GM19463 (cell line): ENCODE results near the gene SLC9A9.

ENCODE experiments used
- ATAC-seq: cut with Tn5 transposase; IDR thresholded peaks from one replicate; pipeline ENCODE4 v1.9.1; 2021; ENCODE audit warnings: mild to moderate bottlenecking, moderate library complexity; ENCODE audit not compliant: unreplicated experiment

SLC9A9 gene

GRCh38 chr3:143269741-143270140, 578.5 kb downstream of the SLC9A9 start:
- no peak for ATAC-seq

GRCh38 chr3:143267989-143268388, 580.3 kb downstream of the SLC9A9 start:
- ATAC-seq, result no peak

- ATAC-seq, result peak; percentile 88
Measured at GRCh38 chr3:143266927-143267326, 581.3 kb downstream of the SLC9A9 start.

- ATAC-seq, result no peak
Measured at GRCh38 chr3:143266511-143266910, 581.8 kb downstream of the SLC9A9 start.

GRCh38 chr3:143265501-143266070, 582.7 kb downstream of the SLC9A9 start:
- ATAC-seq, result no peak

GRCh38 chr3:143263852-143264513, 584.3 kb downstream of the SLC9A9 start:
- peak; percentile 39 for ATAC-seq

GRCh38 chr3:143261848-143262247, 586.4 kb downstream of the SLC9A9 start:
- no peak for ATAC-seq

GRCh38 chr3:143258692-143259091, 589.6 kb downstream of the SLC9A9 start:
- ATAC-seq, result no peak

GRCh38 chr3:143256416-143256815, 591.9 kb downstream of the SLC9A9 start:
- ATAC-seq, result no peak

- ATAC-seq, result no peak
Measured at GRCh38 chr3:143255739-143256138, 592.5 kb downstream of the SLC9A9 start.

GRCh38 chr3:143252931-143253330, 595.3 kb downstream of the SLC9A9 start:
- no peak for ATAC-seq

- ATAC-seq, result no peak
Measured at GRCh38 chr3:143249014-143249413, 599.3 kb downstream of the SLC9A9 start.

GRCh38 chr3:143247073-143247472, 601.2 kb downstream of the SLC9A9 start:
- ATAC-seq, result no peak

- ATAC-seq, result no peak
Measured at GRCh38 chr3:143245692-143246091, 602.6 kb downstream of the SLC9A9 start.

GRCh38 chr3:143244516-143245063, 603.7 kb downstream of the SLC9A9 start:
- no peak for ATAC-seq

GRCh38 chr3:143243686-143244085, 604.6 kb downstream of the SLC9A9 start:
- no peak for ATAC-seq

GRCh38 chr3:143242691-143243090, 605.6 kb downstream of the SLC9A9 start:
- ATAC-seq, result no peak

- no peak for ATAC-seq
Measured at GRCh38 chr3:143242101-143242500, 606.2 kb downstream of the SLC9A9 start.

- no peak for ATAC-seq
Measured at GRCh38 chr3:143241481-143241951, 606.8 kb downstream of the SLC9A9 start.

GRCh38 chr3:143240886-143241285, 607.4 kb downstream of the SLC9A9 start:
- no peak for ATAC-seq

GRCh38 chr3:143239031-143239430, 609.2 kb downstream of the SLC9A9 start:
- ATAC-seq, result no peak

GRCh38 chr3:143237077-143237627, 611.1 kb downstream of the SLC9A9 start:
- ATAC-seq, result no peak
